Mucosa of rectum (tissue), 2 donors: Measurements from ENCODE around the gene SLCO6A1.
"Not testable (repeated sequence)": the region's sequence is repeated elsewhere in the genome, so short reads cannot be mapped to it uniquely, and the experiment has no call there.

Source experiments
- H3K27ac ChIP-seq, 2 donors: one replicate each; pipeline ENCODE4 v1.7.0; 2013; ENCODE audit warnings: inconsistent platforms in 2 of 2, low read depth in 2 of 2, low read length in 2 of 2
- H3K27me3 ChIP-seq, 2 donors: one replicate each; pipeline ENCODE4 v1.7.0; 2013; ENCODE audit warnings: low read length in 2 of 2; ENCODE audit not compliant: control insufficient read depth in 2 of 2, insufficient read depth in 2 of 2
- H3K36me3 ChIP-seq, 2 donors: one replicate each; pipeline ENCODE4 v1.7.0; 2013; ENCODE audit warnings: low read length in 2 of 2; ENCODE audit not compliant: control insufficient read depth in 2 of 2, insufficient read depth in 2 of 2
- H3K4me1 ChIP-seq, 2 donors: one replicate each; pipeline ENCODE4 v1.7.0; 2013; ENCODE audit warnings: low read length in 2 of 2, mild to moderate bottlenecking in 1 of 2; ENCODE audit not compliant: control insufficient read depth in 2 of 2, insufficient read depth in 2 of 2
- H3K4me3 ChIP-seq, 2 donors: one replicate each; pipeline ENCODE4 v1.7.0; 2013; ENCODE audit warnings: low read length in 2 of 2
- H3K9ac ChIP-seq, 2 donors: one replicate each; pipeline ENCODE4 v1.7.0; 2013; ENCODE audit warnings: low read length in 2 of 2, low read depth in 1 of 2, mild to moderate bottlenecking in 1 of 2
- H3K9me3 ChIP-seq, 2 donors: one replicate each; pipeline ENCODE4 v1.7.0; 2013; ENCODE audit warnings: low read length in 2 of 2; ENCODE audit not compliant: control insufficient read depth in 2 of 2
- donor health status: healthy.
- donor health status: Normal muscosa, but diverticular disease.

The SLCO6A1 gene

DNA sequence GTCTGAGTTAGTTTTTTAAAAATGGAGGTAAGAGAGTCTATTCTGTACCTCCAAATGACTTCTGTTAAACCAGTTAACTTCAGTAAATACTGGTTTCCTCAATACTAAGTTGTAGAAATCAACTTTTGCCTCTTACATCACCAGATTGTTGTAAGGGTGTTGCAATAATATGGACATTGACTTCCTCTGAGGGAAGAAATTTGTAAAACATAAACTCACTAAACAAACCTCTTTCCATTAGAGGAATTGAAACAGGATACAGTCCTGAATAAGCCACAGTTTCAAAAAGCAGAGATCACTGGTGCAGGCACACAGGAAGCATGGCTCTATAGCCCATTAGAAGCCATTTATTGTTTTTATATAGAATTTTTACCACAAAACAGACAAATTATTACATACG is 32.7 kb upstream of the SLCO6A1 start:
- H3K4me1 ChIP-seq: no peaks in the 10 kb centered on the region
- H3K9me3 ChIP-seq: no peaks in the 10 kb centered on the region
- no peaks in the 10 kb centered on the region for H3K27me3 ChIP-seq
- no peak overlapping the region for H3K9ac ChIP-seq
- no peaks in the 10 kb centered on the region for H3K36me3 ChIP-seq
- H3K27ac ChIP-seq: no peak overlapping the region
- H3K4me3 ChIP-seq: no peak overlapping the region

DNA sequence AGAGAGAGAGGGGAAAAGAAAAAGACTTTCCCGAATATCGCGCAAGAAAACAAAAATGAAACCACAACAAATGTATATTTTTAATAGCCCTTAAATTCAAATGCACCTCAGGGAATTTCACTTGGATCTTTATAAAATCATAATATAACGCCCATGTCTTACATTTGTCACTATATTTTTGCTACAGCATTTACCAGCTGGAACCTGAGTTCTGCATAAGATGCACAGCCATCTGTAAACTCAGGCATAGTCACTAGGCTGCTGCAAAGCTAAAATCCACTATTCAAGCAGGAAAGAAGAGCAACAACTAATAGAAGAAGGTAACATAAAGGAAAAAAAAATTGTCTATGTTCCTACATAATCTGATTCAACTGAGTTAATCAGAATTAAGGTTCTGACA is 30.6 kb upstream of the SLCO6A1 start:
- no peaks in the 10 kb centered on the region for H3K27me3 ChIP-seq
- H3K27ac ChIP-seq: no peak overlapping the region
- H3K4me3 ChIP-seq: no peak overlapping the region
- no peak overlapping the region for H3K9ac ChIP-seq
- H3K36me3 ChIP-seq: no peaks in the 10 kb centered on the region
- no peaks in the 10 kb centered on the region for H3K4me1 ChIP-seq
- no peaks in the 10 kb centered on the region for H3K9me3 ChIP-seq

GRCh38 chr5:102529031-102529430 is 30.2 kb upstream of the SLCO6A1 start:
- Histone ChIP-seq H3K4me3 (no peak overlapping the region), H3K27me3 (no peaks in the 10 kb centered on the region), H3K4me1 (no peaks in the 10 kb centered on the region), H3K9ac (no peak overlapping the region), H3K36me3 (no peaks in the 10 kb centered on the region), H3K9me3 (no peaks in the 10 kb centered on the region), H3K27ac (no peak overlapping the region)

GRCh38 chr5:102528600-102528999 is 29.8 kb upstream of the SLCO6A1 start:
- H3K36me3 ChIP-seq: no peaks in the 10 kb centered on the region
- no peak overlapping the region for H3K9ac ChIP-seq
- H3K27me3 ChIP-seq: no peaks in the 10 kb centered on the region
- H3K4me1 ChIP-seq: no peaks in the 10 kb centered on the region
- no peak overlapping the region for H3K4me3 ChIP-seq
- H3K9me3 ChIP-seq: no peaks in the 10 kb centered on the region
- no peak overlapping the region for H3K27ac ChIP-seq

GRCh38 chr5:102527547-102527946 is 28.7 kb upstream of the SLCO6A1 start:
- no peaks in the 10 kb centered on the region for H3K27me3 ChIP-seq
- no peaks in the 10 kb centered on the region for H3K9me3 ChIP-seq
- no peak overlapping the region for H3K9ac ChIP-seq
- no peaks in the 10 kb centered on the region for H3K4me1 ChIP-seq
- no peak overlapping the region for H3K4me3 ChIP-seq
- H3K27ac ChIP-seq: no peak overlapping the region
- no peaks in the 10 kb centered on the region for H3K36me3 ChIP-seq

DNA sequence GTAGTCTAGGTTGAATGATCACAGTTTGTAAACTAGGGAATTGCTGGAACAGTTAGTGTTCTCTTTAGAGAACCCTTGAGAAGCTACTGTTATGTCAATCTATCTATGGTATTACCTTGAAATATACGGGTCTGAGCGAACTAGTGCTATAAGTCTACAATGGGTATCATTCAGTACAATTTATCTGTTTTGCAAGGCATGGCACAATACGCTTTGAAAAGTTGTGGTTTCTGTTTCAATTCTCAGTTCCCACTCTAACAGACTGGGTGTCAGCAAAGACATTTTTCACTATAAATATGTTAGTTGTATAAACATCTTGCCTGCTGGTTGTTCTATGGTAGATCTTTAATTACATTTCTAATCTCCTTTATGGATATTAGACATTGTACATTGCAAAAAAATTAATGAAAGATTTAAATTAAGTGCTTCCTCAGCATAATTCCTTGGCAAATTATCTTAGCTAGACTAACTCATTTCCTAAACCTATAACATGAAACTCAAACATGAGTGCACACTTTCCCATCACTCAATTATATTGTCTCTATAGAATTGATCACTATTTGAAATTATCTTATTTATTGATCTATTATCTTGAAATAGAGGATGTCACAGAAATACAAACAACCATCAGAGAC is 24.9 kb upstream of the SLCO6A1 start:
- H3K36me3 ChIP-seq: no peaks in the 10 kb centered on the region
- no peak overlapping the region for H3K4me3 ChIP-seq
- no peak overlapping the region for H3K9ac ChIP-seq
- H3K27ac ChIP-seq: no peak overlapping the region
- no peaks in the 10 kb centered on the region for H3K27me3 ChIP-seq
- H3K9me3 ChIP-seq: no peaks in the 10 kb centered on the region
- no peaks in the 10 kb centered on the region for H3K4me1 ChIP-seq

- Histone ChIP-seq H3K4me3 (no peak overlapping the region), H3K27me3 (no peaks in the 10 kb centered on the region), H3K4me1 (no peaks in the 10 kb centered on the region), H3K27ac (no peak overlapping the region), H3K9ac (no peak overlapping the region), H3K9me3 (no peaks in the 10 kb centered on the region), H3K36me3 (no peaks in the 10 kb centered on the region)
Measured at GRCh38 chr5:102511666-102512065, 12.9 kb upstream of the SLCO6A1 start.

- not testable (repeated sequence) for H3K36me3 ChIP-seq, H3K27me3 ChIP-seq, H3K4me1 ChIP-seq, H3K27ac ChIP-seq, H3K4me3 ChIP-seq, H3K9ac ChIP-seq, H3K9me3 ChIP-seq
Measured at GRCh38 chr5:102491261-102491914, 7.4 kb downstream of the SLCO6A1 start.

- Histone ChIP-seq H3K4me3 (no peak overlapping the region), H3K9ac (no peak overlapping the region), H3K4me1 (no peaks in the 10 kb centered on the region), H3K9me3 (no peaks in the 10 kb centered on the region), H3K27me3 (no peaks in the 10 kb centered on the region), H3K36me3 (no peaks in the 10 kb centered on the region), H3K27ac (no peak overlapping the region)
Measured at GRCh38 chr5:102483736-102484135, 15.1 kb downstream of the SLCO6A1 start.

- Histone ChIP-seq H3K27me3 (no peaks in the 10 kb centered on the region), H3K36me3 (no peaks in the 10 kb centered on the region), H3K4me3 (no peak overlapping the region), H3K9ac (no peak overlapping the region), H3K27ac (no peak overlapping the region), H3K9me3 (no peaks in the 10 kb centered on the region), H3K4me1 (no peaks in the 10 kb centered on the region)
Measured at GRCh38 chr5:102481054-102481715, 17.6 kb downstream of the SLCO6A1 start.
